NCI-H187 treated with DMSO at 0.1 percent for 48 hours (cell line): ENCODE measurements around the gene PDXDC1.
"Not testable (repeated sequence)": the region's sequence is repeated elsewhere in the genome, so short reads cannot be mapped to it uniquely, and the experiment has no call there.

ENCODE experiments used
- DNase-seq: peaks from one replicate; lab custom pipeline; 2025; lab: John Stamatoyannopoulos, UW

The PDXDC1 gene

GRCh38 chr16:14974656-14975417 lies at the start of gene PDXDC1:
Gene PDXDC1, plus strand, starts transcription at chr16:14975026. Its CDS starts 174 bp downstream, at chr16:14975200.
- DNase-seq: peak; percentile 65

GRCh38 chr16:14928064-14928714 lies 46.6 kb upstream of the PDXDC1 start:
- not testable (repeated sequence) for DNase-seq

GRCh38 chr16:14929176-14929575 lies 45.6 kb upstream of the PDXDC1 start:
- DNase-seq: not testable (repeated sequence)

GRCh38 chr16:14930246-14930645 lies 44.6 kb upstream of the PDXDC1 start:
- DNase-seq: not testable (repeated sequence)

GRCh38 chr16:14930971-14931370 lies 43.9 kb upstream of the PDXDC1 start:
- DNase-seq: not testable (repeated sequence)

GRCh38 chr16:14932581-14933375 lies 42.0 kb upstream of the PDXDC1 start:
- DNase-seq: not testable (repeated sequence)

- DNase-seq: not testable (repeated sequence)
These were observed 37.7 kb upstream of the PDXDC1 start, which contains the start of gene NPIPA1 for GRCh38 chr16:14937143-14937542. Gene NPIPA1, plus strand, starts transcription at chr16:14937443. Its CDS starts 0 bp downstream, at chr16:14937443.

GRCh38 chr16:14937994-14938393 lies 36.8 kb upstream of the PDXDC1 start:
- not testable (repeated sequence) for DNase-seq

- not testable (repeated sequence) for DNase-seq
These were observed 32.1 kb upstream of the PDXDC1 start for GRCh38 chr16:14942686-14943085.

- DNase-seq: no peak
These were observed 19.1 kb upstream of the PDXDC1 start for GRCh38 chr16:14955546-14956231.

GRCh38 chr16:14957576-14958322 lies 17.1 kb upstream of the PDXDC1 start:
- no peak for DNase-seq

GRCh38 chr16:14958323-14958600 lies 16.6 kb upstream of the PDXDC1 start:
- DNase-seq: no peak

- no peak for DNase-seq
These were observed 15.9 kb upstream of the PDXDC1 start for GRCh38 chr16:14958970-14959369.

- peak; percentile 51 for DNase-seq
These were observed 13.2 kb upstream of the PDXDC1 start for GRCh38 chr16:14961405-14962186.

GRCh38 chr16:14963281-14964173 lies 11.3 kb upstream of the PDXDC1 start:
- DNase-seq: no peak

- DNase-seq: no peak
These were observed 9.5 kb upstream of the PDXDC1 start for GRCh38 chr16:14965328-14965727.

GRCh38 chr16:14969795-14970194 lies 5.0 kb upstream of the PDXDC1 start:
- not testable (repeated sequence) for DNase-seq

- not testable (repeated sequence) for DNase-seq
These were observed 3.1 kb upstream of the PDXDC1 start for GRCh38 chr16:14971621-14972228.

GRCh38 chr16:14973785-14974322 lies 972 bp upstream of the PDXDC1 start:
- DNase-seq: not testable (repeated sequence)
